HCT116 (cell line): ENCODE results near the gene URAD. TPM values are rescaled to one million over a fixed set of nuclear protein-coding genes. Genes with fewer than 3 reads are reported as not detected.

ENCODE experiments used
- ATAC-seq: fragments of 200-7000 bp; cut with Tn5 transposase; 2 replicates; pipeline ENCODE4 v1.9.1; 2020; ENCODE audit warnings: mild to moderate bottlenecking, moderate library complexity
- BruUV-seq: library from RNA; stranded (reverse); fragments of 400-500 nt; replicated peaks from 2 replicates; lab custom pipeline; 2021; lab: Mats Ljungman, UMichigan
- CTCF ChIA-PET: fragments of 300-600 bp; sonication (Branson Sonifier 250); formaldehyde crosslinking; loops from one replicate; lab custom pipeline; 2021; ENCODE audit warnings: antibody characterized with exemption; lab: Charles Lee
- POLR2A ChIA-PET: fragments of 300-600, 350-600 bp; sonication (Branson Sonifier 250); formaldehyde crosslinking; loops from one replicate; lab custom pipeline; 2021; ENCODE audit warnings: antibody characterized with exemption; lab: Charles Lee
- RAD21 ChIA-PET, 2 experiments: fragments of 300-600 bp; sonication (Branson Sonifier 250); formaldehyde crosslinking; loops; one replicate each; lab custom pipeline; 2023; ENCODE audit warnings: low total read pairs in 2 of 2; ENCODE audit not compliant: uncharacterized antibody in 2 of 2, unreplicated experiment in 2 of 2, low non-redundant PET in 1 of 2; lab: Charles Lee
- DNase-seq: peaks from one replicate; pipeline ENCODE4 v3.0.0-alpha.2; 2010; ENCODE audit warnings: low read depth, low spot score
- H2AFZ ChIP-seq: fragments of 200-600 bp; shearing (Covaris generic), sonication (generic); 2 replicates; pipeline ENCODE4 v1.6.1; 2017; ENCODE audit warnings: low read depth, mixed run types, mixed read lengths, antibody characterized with exemption, low read length; ENCODE audit not compliant: poor library complexity, severe bottlenecking
- H3K27ac ChIP-seq: 2 replicates; pipeline ENCODE4 v1.5.1; 2012; ENCODE audit warnings: low read depth, low read length
- H3K27me3 ChIP-seq: fragments of 200-600 bp; sonication (generic); 2 replicates; pipeline ENCODE4 v1.6.1; 2016; ENCODE audit warnings: mixed run types, low read length, mixed read lengths; ENCODE audit not compliant: insufficient read depth
- H3K36me3 ChIP-seq, 2 experiments: fragments of 200-500 bp in 1 of 2; fragments of 200-600 bp in 1 of 2; sonication (Bioruptor generic) in 1 of 2; sonication (generic) in 1 of 2; 2 replicates each; pipeline versions ENCODE4 v1.5.1 to v1.6.1; 2014 to 2016; ENCODE audit warnings: low read length in 2 of 2, inconsistent platforms in 1 of 2, mixed read lengths in 1 of 2, mixed run types in 1 of 2; ENCODE audit not compliant: insufficient read depth in 2 of 2, control insufficient read depth in 1 of 2
- H3K4me1 ChIP-seq, 2 experiments: fragments of 200-600 bp in 1 of 2; sonication (generic) in 1 of 2; 2 replicates each; pipeline versions ENCODE4 v1.5.1 to v1.6.1; 2012 to 2017; ENCODE audit warnings: low read length in 2 of 2, inconsistent platforms in 1 of 2, mild to moderate bottlenecking in 1 of 2, mixed read lengths in 1 of 2, mixed run types in 1 of 2, moderate library complexity in 1 of 2; ENCODE audit not compliant: insufficient read depth in 2 of 2, control insufficient read depth in 1 of 2
- H3K4me2 ChIP-seq: fragments of 200-600 bp; sonication (generic); 2 replicates; pipeline ENCODE4 v1.6.1; 2017; ENCODE audit warnings: mixed run types, low read length, mixed read lengths
- H3K4me3 ChIP-seq, 2 experiments: fragments of 200-600 bp in 1 of 2; sonication (generic) in 1 of 2; replicated peaks in 1 of 2; 2 replicates each; pipeline ENCODE4 v1.5.1; 2011 to 2016; ENCODE audit warnings: low read length in 2 of 2, control low read depth in 1 of 2, low read depth in 1 of 2, mild to moderate bottlenecking in 1 of 2, mixed read lengths in 1 of 2, mixed run types in 1 of 2
- H3K79me2 ChIP-seq: fragments of 200-600 bp; sonication (generic); 2 replicates; pipeline ENCODE4 v1.6.1; 2017; ENCODE audit warnings: mild to moderate bottlenecking, mixed run types, low read length, moderate library complexity, mixed read lengths; ENCODE audit not compliant: insufficient read depth
- H3K9ac ChIP-seq: fragments of 200-600 bp; sonication (generic); 2 replicates; pipeline ENCODE4 v1.6.1; 2016; ENCODE audit warnings: low read length, mixed read lengths
- H3K9me2 ChIP-seq: fragments of 200-600 bp; sonication (generic), shearing (Covaris generic); 2 replicates; pipeline ENCODE4 v1.6.1; 2017; ENCODE audit warnings: mixed run types, mild to moderate bottlenecking, moderate library complexity; ENCODE audit not compliant: insufficient read depth
- H3K9me3 ChIP-seq, 2 experiments: fragments of 200-500 bp in 1 of 2; fragments of 200-600 bp in 1 of 2; sonication (Bioruptor generic) in 1 of 2; sonication (generic) in 1 of 2; 2 replicates each; pipeline ENCODE4 v1.6.1; 2014 to 2017; ENCODE audit warnings: low read length in 2 of 2, mixed read lengths in 2 of 2, inconsistent platforms in 1 of 2, low read depth in 1 of 2, mild to moderate bottlenecking in 1 of 2, mixed run types in 1 of 2, moderate library complexity in 1 of 2; ENCODE audit not compliant: control insufficient read depth in 1 of 2, insufficient read depth in 1 of 2
- H4K20me1 ChIP-seq: fragments of 200-600 bp; sonication (generic), shearing (Covaris generic); 2 replicates; pipeline ENCODE4 v1.6.1; 2017; ENCODE audit warnings: mixed run types, mild to moderate bottlenecking, moderate library complexity; ENCODE audit not compliant: insufficient read depth
- CBX3 ChIP-seq: IDR thresholded peaks from 2 replicates; pipeline ENCODE4 v1.6.1; 2012; ENCODE audit warnings: low read depth
- CEBPB ChIP-seq: IDR thresholded peaks from 2 replicates; pipeline ENCODE4 v1.6.1; 2012; ENCODE audit warnings: low read depth
- EGR1 ChIP-seq: IDR thresholded peaks from 2 replicates; pipeline ENCODE4 v1.6.1; 2012; ENCODE audit warnings: low read depth
- ELF1 ChIP-seq: IDR thresholded peaks from 2 replicates; pipeline ENCODE4 v1.6.1; 2012; ENCODE audit warnings: low read depth, borderline replicate concordance
- EZH2 ChIP-seq: fragments of 200-600 bp; sonication (generic); IDR thresholded peaks from 2 replicates; pipeline ENCODE4 v1.6.1; 2017; ENCODE audit warnings: antibody characterized with exemption, mixed run types
- EZH2phosphoT487 ChIP-seq: fragments of 200-600 bp; IDR thresholded peaks from 2 replicates; pipeline ENCODE4 v1.6.1; 2018; ENCODE audit warnings: antibody characterized with exemption, borderline replicate concordance
- POLR2A ChIP-seq: IDR thresholded peaks from 2 replicates; pipeline ENCODE4 v1.7.0; 2011; ENCODE audit warnings: borderline replicate concordance; ENCODE audit not compliant: insufficient read depth, insufficient read length; ENCODE audit errors: extremely low read depth
- POLR2AphosphoS5 ChIP-seq: IDR thresholded peaks from 2 replicates; pipeline ENCODE4 v1.6.1; 2011; ENCODE audit warnings: mild to moderate bottlenecking, low read depth, low read length, moderate library complexity
- RAD21 ChIP-seq: IDR thresholded peaks from 2 replicates; pipeline ENCODE4 v1.6.1; 2012; ENCODE audit warnings: low read depth, mild to moderate bottlenecking
- SIN3A ChIP-seq: IDR thresholded peaks from 2 replicates; pipeline ENCODE4 v1.6.1; 2012; ENCODE audit warnings: low read depth
- SP1 ChIP-seq: IDR thresholded peaks from 2 replicates; pipeline ENCODE4 v1.6.1; 2012; ENCODE audit warnings: low read depth
- SRF ChIP-seq: IDR thresholded peaks from 2 replicates; pipeline ENCODE4 v1.6.1; 2012; ENCODE audit warnings: low read depth
- YY1 ChIP-seq: IDR thresholded peaks from 2 replicates; pipeline ENCODE4 v1.6.1; 2011; ENCODE audit warnings: low read length, low read depth, moderate library complexity, mild to moderate bottlenecking; ENCODE audit not compliant: insufficient replicate concordance; ENCODE audit errors: extremely low read depth
- ZFX ChIP-seq: fragments of 450-650 bp; IDR thresholded peaks from 2 replicates; pipeline ENCODE4 v1.6.1; 2017
- ZNF274 ChIP-seq: fragments of 200-500 bp; sonication (Bioruptor generic); IDR thresholded peaks from 2 replicates; pipeline ENCODE4 v1.6.1; 2014; ENCODE audit warnings: mild to moderate bottlenecking, low read depth, low read length, inconsistent platforms
- intact Hi-C: fragments of 100-400 bp; cut with micrococcal nuclease; formaldehyde crosslinking; loops from 2 replicates; pipeline ENCODE4 v1.10.0; 2022
- total RNA-seq: library from RNA; stranded (reverse); gene quantifications from one replicate; pipeline ENCODE4 v1.2.1, GENCODE V29; 2021; ENCODE audit not compliant: unreplicated experiment
- TF ChIP-seq, protein P1 (sequence below), 3 experiments: fragments of 200-600 bp in 1 of 3; sonication (generic) in 1 of 3; IDR thresholded peaks in 2 of 3; conservative IDR thresholded peaks in 1 of 3; 2 replicates each; pipeline ENCODE4 v1.5.1; 2012 to 2017; ENCODE audit warnings: low read depth in 2 of 3, low read length in 2 of 3, antibody characterized with exemption in 1 of 3, borderline replicate concordance in 1 of 3, control low read depth in 1 of 3, mild to moderate bottlenecking in 1 of 3, mixed read lengths in 1 of 3, mixed run types in 1 of 3, moderate library complexity in 1 of 3; ENCODE audit not compliant: insufficient read depth in 1 of 3
- TF ChIP-seq, protein P2 (sequence below): IDR thresholded peaks from 2 replicates; pipeline ENCODE4 v1.6.1; 2012

Gene URAD
- total RNA-seq, 1 experiment from 2014 or later = not detected

DNA sequence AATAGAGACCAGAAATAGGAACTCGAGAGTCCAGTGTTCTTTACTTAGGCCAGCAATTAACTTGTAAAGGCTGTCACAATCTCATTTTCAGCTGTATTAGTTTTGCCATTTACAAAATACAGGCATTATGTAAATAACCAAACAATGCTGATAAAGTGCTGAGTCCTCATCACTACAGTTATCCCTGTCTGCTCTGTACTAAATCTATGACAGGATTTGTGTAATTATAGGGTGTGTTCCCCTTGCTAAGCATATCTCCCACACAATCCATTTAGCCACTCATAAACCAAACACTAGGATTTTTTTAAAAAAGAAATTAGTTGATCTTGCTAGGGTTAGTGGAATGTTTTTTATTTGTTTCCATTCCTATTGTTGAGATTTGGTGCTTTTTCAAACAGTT, 45.5 kb downstream of the URAD start:
- DNase-seq (no peak), ATAC-seq (no peak)
- BruUV-seq = no TSS peak
- Histone ChIP-seq H4K20me1 (no peaks in the 10 kb centered on the region), H3K27me3 (no peaks in the 10 kb centered on the region), H3K36me3 (no peaks in the 10 kb centered on the region), H3K4me1 (no peaks in the 10 kb centered on the region), H3K4me3 (no peak overlapping the region), H3K4me2 (no peak overlapping the region), H2AFZ (no peak overlapping the region), H3K9ac (no peak overlapping the region), H3K9me3 (no peaks in the 10 kb centered on the region; a peak in 2 of 4 replicates), H3K27ac (no peak overlapping the region), H3K79me2 (no peaks in the 10 kb centered on the region), H3K9me2 (no peaks in the 10 kb centered on the region)
- TF ChIP-seq, protein P1, sequence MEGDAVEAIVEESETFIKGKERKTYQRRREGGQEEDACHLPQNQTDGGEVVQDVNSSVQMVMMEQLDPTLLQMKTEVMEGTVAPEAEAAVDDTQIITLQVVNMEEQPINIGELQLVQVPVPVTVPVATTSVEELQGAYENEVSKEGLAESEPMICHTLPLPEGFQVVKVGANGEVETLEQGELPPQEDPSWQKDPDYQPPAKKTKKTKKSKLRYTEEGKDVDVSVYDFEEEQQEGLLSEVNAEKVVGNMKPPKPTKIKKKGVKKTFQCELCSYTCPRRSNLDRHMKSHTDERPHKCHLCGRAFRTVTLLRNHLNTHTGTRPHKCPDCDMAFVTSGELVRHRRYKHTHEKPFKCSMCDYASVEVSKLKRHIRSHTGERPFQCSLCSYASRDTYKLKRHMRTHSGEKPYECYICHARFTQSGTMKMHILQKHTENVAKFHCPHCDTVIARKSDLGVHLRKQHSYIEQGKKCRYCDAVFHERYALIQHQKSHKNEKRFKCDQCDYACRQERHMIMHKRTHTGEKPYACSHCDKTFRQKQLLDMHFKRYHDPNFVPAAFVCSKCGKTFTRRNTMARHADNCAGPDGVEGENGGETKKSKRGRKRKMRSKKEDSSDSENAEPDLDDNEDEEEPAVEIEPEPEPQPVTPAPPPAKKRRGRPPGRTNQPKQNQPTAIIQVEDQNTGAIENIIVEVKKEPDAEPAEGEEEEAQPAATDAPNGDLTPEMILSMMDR (IDR thresholded peaks at IDR 0.05 in 2 of 3, conservative IDR thresholded peaks at IDR 0.05 in 1 of 3; ENCODE audit: borderline replicate concordance in 1 of 3, insufficient read depth in 1 of 3, low read depth in 2 of 3, low read length in 2 of 3) = no peak
- TF ChIP-seq POLR2AphosphoS5 (no peak), ZFX (no peak), ZNF274 (no peak), CBX3 (no peak), YY1 (no peak), EZH2 (no peak), ELF1 (no peak), RAD21 (no peak), POLR2A (no peak), EGR1 (no peak), SP1 (no peak), SIN3A (no peak), CEBPB (no peak), EZH2phosphoT487 (no peak), SRF (no peak)
- TF ChIP-seq, protein P2, sequence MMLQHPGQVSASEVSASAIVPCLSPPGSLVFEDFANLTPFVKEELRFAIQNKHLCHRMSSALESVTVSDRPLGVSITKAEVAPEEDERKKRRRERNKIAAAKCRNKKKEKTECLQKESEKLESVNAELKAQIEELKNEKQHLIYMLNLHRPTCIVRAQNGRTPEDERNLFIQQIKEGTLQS = no peak
- intact Hi-C loops = no loop called here
- ChIA-PET RAD21 (no interaction called here), POLR2A (no interaction called here), CTCF (interaction anchor here (1.7 to 1.9 kb wide), 2 partner anchors 10 to 113 kb away, joined by 4 read pairs; no protein-coding TSS in a partner anchor)
